HG02763 (cell line): ENCODE data around the gene RBM7.

Experiments
- ATAC-seq: cut with Tn5 transposase; IDR thresholded peaks from one replicate; pipeline ENCODE4 v1.9.1; 2021; ENCODE audit warnings: mild to moderate bottlenecking, moderate library complexity; ENCODE audit not compliant: unreplicated experiment

Gene RBM7

DNA sequence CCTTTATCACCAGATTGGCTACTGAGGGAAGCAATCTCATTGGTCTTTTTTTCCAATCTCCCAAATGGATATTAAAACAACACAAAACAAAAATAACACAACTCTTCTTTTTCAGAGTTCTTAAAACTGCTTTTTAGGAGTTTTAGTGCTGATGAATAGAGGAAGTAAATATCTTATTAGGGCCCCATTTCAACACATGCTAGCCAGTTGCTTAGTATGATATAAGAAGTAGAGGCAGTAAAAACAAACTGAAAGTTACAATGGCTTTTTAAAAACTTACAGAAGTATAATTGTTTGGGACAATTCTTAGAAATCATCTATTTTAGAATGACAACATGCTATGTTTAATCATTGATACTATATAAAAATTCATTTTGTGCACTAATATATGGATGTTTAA lies 3.5 kb upstream of the RBM7 start:
- no peak for ATAC-seq

DNA sequence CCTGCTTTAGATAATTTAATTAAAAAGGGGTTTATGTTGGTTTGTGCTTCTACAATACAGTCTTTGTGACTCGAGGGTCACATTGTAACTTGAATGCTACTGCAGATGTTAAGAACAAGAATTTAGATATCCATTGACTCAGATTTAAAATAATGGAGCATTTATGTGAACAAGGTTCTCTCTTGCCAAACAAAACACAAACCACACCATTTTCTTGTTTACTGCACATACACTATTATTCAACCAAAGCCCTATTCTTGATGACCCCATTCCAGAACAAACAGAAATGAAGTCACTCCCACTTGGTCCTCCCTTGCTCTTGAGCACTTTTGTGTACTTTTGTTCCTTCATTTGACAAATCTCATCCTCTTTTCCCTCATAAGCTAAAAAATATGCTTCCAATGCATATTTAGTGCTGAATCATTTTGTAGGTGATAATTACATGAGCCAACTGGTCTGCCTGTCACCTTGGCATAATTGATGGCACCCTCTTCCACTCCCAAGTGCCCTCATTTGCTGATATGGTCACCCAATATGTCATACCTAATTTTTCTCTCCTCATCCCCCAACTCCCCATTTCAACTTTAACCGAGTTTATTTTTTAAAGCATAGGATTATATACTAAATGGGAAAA lies 3.0 kb upstream of the RBM7 start:
- no peak for ATAC-seq

DNA sequence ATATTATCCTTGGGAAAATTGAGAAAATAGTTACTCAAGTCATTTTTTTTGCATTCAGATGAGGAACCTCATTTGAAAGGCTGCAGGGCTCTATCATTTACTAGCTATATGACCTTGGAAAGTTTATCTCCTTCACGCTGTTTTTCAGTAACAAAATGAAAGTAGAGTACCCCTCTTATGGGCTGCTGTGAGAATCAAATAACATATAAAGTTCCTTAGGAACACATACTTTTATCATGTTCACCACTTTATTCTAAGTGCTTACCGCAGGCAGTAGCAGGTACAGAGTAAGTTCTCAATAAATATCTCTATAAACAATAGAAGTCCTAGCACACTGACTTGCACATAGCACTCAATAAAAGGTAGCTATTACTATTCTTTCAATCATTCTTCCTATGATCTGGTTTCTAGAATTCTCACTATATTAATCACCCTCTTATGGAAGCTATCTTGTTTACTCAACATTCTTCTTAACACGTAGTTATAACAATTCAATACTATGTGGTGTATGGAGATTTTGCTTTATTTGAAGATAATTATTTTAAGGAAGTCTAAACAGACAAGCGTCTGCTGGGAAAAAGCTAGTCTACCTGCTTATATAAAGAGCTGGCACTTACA lies 2.1 kb upstream of the RBM7 start:
- ATAC-seq: no peak

DNA sequence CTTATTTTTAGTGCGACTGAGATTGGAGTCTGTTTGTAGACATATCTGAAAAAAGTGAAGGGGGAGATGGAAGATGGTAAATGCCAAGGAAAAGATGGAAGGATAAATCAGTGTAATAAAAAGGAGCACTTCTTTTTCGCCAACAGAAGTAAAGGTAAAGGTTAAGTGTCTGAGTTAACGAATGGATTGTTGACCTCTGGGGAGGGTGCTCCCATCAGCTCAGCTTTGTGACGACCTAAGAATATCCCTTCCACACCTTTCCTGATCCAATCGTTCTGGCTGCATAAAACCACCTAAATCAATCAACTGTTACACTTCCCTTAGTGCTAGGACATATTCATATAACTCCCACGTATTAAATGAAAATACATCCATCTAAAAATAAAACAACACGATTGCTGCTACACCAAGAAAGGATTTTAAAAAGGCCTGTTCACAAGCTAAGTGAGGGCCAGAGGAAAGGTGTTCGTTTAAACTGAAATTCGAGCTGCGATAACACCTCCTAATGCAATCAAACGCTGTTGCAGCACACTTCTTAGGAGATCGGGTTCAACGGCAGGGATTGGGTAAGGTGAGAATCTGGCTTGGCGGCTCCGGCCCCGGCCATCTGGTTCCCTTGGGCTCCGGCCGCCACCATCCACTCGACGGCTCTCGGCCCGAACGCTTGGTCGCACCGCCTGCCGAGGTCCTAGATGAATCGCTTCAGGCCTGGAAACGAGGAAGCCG lies 813 bp upstream of the RBM7 start:
- peak; percentile 11 for ATAC-seq

DNA sequence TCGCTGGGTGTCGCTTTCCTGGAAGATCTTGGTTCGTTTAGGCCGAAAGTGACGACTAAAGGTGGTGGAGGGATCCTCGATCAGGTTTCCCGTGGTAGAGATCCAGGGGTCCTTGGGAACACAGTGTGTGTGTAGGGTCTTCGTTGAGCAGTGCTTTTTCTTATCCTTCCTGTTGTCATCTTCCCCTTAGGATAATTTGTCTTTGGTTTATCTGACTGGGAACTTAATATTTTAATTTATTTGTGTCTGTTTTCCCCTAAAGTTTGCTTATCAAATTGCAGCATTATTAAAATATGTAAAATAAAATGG lies 403 bp downstream of the RBM7 start:
- no peak for ATAC-seq

DNA sequence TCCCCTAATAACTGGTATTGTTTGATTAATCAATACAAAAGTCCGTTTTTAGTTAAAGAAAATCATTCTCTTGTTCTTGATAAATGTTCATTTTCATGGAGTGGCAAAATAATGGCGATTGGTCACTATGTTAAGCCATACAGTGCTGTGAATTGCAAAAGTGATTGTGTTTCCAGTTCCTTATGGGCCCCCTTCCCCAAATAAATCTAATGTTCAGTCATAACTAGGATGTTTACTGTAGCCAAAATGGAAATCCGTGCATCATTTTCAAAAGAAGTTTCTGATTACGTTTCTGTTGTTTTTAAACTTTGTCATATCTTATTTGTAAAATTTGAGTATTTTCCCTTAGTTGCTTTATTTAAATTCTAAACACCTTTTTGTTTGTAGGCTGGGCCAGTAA lies 845 bp downstream of the RBM7 start:
- ATAC-seq: no peak

DNA sequence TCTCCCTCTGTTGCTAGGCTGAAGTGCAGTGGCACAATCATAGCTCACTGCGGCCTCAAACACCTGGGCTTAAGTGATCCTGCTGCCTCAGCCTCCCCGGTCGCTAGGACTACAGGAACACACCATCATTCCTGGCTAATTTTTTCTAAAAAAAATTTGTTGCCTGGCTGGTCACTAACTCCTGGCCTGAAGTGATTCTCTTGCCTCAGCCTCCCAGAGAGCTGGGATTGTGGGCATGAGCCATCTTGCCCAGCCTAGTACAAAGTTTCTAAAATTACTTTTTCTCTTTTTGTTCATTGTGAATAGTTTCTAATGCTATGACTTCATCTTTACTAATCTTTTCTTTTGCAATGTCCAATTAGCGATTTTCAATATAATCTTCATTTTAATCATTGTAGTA lies 12.5 kb downstream of the RBM7 start:
- ATAC-seq: no peak

DNA sequence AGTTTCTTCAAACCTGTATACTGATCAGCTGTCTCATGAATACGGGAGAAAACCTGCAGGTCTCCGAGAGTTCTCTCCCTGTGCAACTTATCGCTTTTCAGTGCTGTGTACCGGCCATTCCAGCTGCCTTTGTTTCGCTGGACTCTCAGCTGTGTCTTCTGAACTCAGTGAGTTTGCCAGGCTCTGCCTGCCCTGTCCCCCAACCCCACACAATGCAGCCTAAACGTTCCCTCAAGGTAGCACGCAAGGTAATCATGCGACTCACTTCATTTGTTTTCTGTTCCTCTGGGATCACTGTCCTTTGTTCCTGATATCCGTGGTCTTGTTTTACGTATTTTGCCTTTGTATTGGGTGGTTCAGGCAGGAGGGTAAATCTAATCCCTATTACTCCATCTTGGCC lies 13.5 kb downstream of the RBM7 start:
- no peak for ATAC-seq

DNA sequence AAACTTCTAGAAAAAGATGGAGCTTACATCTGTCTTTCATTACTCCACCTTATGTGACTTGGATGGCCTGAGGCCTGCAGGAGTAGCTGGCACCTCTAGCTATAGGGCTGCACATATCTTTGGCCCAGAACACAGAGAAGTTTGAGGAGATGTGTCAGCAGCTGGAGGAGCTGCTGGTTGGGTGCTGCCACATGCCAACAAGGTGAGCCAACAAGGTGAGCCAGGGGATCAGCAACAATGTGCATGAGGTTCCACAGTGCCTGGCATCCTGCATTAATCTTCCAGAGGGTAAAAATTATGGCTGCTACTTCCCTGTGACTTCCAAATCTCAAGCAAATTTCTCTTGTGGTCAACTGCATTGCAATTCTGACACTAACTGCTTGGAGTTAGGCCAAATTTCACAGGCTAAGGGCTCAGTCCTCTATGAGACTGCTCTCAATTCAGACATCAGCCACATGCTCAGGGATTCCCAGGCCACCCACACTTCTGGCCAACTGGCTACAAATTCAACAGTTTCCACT lies 16.0 kb downstream of the RBM7 start:
- no peak for ATAC-seq

DNA sequence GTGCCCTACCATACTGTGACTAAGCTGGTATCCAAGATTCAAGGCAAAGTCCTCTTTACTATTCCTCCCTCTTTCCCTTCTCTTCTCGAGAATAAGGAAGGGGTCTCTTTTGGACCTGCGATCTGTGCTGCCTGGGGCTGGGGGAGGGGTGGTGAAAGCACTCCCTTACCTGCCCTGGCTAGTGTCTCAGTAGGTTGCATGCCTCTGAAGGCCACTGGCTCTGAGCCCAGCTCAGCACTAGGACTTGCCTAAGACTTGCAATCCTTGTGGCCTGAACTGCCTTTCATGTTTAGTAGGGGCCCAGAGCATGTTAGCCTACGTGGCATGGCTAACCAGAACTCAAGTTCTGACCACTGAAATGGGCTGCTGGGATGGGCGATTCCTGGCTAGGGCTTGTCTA lies 25.8 kb downstream of the RBM7 start:
- no peak for ATAC-seq

DNA sequence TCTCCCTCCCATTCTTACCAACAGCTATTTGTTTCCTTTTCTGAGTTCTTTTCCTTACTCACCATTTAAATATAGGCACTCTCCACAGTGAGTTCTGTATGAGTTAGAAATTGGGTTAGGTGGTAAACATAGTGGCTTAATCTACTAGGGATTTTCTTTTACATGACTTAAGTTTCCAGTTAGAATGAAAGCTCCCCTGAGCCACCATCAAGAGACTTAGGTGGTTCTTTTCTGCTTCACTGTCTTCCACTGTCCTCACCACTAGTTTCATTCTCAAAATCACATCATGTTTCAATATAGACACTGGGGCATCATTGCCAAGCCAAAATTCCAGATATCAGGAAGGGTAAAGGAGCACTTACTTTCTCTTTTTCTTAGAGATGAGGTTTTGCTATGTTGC lies 29.8 kb downstream of the RBM7 start:
- no peak for ATAC-seq

DNA sequence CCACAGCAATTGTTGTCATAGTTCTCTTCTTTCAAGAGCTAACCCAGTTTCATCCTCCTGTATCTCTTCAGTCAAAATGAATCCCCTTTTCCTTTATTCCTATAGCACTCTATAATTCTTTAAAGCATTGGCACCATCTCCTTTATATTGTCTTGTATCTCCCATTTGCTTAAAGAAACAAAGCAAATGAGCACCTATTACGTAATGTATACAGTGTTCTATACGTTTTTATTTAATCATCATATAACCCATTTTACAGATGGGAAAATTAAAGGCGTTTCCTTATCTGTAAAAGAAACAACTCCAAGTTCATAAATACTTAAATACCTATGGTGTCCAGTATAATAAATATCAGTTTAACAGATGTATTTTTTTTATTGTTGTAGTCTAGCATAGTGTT lies 32.4 kb downstream of the RBM7 start:
- no peak for ATAC-seq

DNA sequence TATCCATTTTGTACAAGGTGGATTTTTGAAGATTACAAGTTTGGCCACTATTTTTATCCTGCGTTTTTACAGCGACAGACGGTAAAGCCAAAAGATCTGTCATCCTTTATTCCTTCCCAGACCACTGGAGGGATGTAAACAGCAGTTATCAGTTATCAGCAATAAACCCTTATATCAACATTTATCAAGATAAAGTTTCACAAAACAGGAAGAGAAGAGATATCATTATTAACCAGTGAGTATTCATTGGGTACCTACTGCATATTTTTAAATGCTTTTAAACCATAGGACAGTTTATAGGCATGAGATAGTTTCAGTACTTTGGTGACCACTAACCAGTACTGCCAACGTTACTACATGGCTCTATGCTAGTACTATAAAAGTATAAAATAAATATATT lies 32.9 kb downstream of the RBM7 start:
- no peak for ATAC-seq

DNA sequence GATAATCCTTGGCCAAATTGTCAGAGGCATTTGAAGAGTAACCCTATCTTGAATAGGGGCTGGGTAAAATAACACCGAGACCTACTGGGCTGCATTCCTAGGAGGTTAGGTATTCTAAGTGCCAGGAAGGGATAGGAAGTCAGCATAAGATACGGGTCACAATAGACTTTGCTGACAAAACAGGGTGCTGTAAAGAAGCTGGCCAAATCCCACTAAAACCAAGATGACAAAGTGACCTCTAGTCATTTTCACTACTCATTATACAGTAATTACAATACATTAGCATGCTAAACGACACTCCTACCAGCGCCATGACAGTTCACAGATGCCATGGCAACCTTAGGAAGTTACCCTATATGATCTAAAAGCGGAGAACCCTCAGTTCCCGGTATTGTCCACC lies 37.8 kb downstream of the RBM7 start:
- ATAC-seq: no peak

DNA sequence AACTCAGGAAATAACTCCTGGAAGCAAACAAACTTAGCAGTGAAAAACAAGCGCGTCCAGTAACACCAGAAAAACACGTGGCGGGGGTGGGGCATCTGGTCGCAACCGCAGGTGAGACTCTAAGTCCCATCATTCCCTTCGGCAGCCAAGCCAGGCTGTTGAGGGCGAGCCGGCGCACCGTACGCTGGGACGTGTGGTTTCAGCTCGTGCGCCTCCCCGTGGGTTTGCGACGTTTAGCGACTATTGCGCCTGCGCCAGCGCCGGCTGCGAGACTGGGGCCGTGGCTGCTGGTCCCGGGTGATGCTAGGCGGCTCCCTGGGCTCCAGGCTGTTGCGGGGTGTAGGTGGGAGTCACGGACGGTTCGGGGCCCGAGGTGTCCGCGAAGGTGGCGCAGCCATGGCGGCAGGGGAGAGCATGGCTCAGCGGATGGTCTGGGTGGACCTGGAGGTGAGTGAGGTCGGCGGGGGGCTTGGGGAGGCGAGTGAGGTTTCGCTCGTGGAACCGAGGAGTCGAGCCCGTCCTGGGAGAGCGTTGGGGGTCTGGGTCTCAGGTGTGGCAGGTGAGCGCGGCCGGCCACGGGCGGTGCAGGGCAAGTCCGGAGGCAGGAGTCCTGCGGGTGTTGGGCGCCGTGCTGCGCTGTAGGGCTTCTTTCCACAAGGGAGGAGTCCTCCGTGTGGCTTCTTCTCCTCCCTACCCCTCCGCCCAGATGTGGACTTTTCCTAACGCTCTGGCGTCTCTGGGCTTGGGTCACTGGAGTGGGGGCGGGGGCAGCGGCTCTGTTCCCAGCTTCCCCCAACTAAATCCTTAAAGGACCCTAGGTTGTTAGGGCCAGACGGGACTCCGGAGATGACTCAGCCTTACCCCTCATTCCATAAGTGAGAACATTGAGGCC lies 39.0 kb downstream of the RBM7 start, which contains the start of gene REXO2:
REXO2 (plus strand) TSS at position 239 of the 892 bp plus-strand sequence; CDS start at position 301, 62 bp downstream.
- ATAC-seq: peak; percentile 99

DNA sequence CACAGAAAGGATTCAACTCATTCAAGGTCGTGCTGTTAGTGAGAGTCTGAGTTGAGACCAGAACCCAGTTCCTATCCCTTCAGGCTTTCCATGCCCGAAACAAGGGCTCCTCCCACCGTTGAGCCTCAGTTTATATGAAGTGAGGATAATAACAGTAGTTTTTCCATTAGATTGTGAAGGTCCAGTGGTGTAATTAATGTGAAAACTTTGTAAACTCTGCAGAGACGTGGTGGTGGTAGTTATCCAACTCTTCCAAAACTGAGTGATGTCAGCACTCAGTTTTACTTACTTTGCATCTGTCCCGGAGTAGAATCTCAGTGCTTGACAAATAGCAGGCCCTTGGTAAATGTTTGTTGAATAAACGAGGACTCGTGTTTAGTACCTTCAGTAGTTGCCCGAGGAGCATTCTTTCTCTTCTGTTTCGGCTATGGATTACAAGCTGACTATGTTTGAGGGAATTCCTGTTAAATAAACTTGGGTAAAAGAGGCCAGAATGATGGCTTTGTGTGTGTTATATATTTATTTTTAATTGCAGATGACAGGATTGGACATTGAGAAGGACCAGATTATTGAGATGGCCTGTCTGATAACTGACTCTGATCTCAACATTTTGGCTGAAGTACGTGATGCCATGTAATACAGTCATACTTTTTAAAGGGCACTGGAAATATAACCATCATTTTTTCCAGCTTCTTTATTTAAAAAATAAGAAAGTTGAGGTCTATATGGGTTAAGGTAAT lies 39.8 kb downstream of the RBM7 start:
- no peak for ATAC-seq

DNA sequence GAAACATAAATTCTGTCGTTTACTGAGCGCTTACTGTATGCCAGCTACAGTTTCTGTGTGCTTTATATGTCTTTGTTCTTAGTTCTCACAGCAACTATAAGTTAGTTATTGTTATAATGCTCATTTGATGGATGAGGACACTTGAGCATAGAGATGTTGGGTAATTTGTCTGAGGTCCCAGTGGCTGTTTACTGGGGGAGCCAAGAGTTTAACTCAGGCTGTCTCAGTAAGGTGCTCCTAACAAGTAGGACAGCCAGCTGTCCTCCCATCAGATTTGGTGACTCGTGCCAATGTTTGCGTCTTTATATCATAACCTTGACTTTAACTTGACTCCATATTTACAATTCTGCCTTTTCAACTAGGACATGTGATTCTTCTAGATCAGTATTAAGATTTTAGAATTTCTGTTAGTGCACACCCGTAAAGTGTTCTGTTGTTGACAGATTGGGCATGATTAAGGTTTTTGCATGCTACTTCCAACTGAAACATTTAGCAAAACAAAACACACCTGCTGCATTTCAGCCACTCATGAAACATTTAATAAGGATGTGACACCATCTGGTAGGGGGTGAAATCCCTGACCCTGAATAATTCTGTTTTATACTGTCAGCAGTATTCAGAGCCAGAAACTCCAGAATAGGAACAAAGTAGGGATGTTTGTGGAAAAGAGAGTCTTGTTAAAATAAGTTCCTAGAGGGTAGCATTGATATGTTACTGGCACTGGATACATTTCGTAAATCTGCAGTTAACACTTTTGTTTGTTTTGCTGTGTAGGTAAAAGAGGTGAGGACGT lies 40.7 kb downstream of the RBM7 start:
- no peak for ATAC-seq

DNA sequence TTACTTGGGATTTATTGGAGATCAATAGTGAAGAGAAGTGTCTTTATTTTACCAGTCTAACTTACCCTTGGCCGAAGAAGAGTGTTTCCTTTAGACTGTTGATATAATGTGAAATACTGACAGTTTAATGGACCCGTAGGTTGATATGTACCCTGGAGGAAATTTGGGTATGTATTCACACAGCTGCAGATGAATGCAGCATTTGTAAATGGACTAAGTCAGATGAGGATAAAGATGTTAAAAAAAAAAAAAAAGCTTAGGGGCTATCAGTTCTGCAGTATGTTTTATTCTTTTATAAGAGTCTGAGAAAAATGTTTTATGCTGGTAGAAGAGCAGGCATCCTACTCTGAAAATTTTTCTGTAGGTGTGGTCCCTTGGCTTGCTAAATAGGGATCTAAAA lies 41.5 kb downstream of the RBM7 start:
- no peak for ATAC-seq

DNA sequence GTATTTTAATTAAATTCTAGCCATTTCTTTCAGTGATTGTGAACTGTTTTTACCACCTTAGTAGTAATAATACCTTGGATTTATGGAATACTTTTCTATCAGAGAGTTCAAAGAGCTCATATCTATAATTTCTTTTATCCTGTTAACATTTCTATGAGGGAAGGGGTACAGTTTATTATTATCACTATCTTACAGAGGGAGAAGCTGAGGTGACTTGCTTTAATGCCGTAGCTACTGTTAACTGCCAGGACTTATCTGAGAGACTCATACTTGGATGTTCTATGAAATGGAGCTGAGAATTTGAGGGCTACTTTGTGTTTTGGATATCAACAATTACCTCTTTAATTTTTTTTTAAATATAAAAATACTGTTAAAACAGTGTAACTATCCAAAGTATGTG lies 42.1 kb downstream of the RBM7 start:
- no peak for ATAC-seq

DNA sequence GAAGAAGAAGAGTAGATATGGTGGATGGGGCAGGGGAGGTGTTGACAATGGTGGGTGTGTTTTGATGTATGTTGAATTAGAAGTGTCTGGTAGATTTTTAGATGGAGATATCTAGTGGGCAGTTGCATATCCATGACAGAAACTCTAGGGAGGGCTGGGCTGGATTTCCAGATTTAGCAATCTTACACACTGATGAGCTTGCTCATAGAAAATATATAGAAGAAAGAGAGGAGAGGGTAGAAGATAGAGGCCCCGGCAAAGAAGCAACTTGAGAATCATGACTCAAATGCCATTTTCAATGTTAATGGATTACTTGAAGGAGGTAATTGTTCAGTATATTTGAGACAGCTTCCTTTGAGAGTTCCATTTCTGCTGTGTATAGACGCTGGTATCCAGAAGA lies 47.0 kb downstream of the RBM7 start:
- no peak for ATAC-seq
